Vagina (tissue), 2 donors: ENCODE measurements around the gene IGSF23. TPM values are rescaled to one million over a fixed set of nuclear protein-coding genes. Genes with fewer than 3 reads are reported as not detected.

Experiments
- DNase-seq, 2 donors: peaks; one replicate each; pipeline ENCODE4 v3.0.0-alpha.2; 2017; ENCODE audit errors: extremely low spot score in 2 of 2
- H3K27ac ChIP-seq: fragments of 200-600 bp; sonication (generic); one replicate; pipeline ENCODE4 v1.5.1; 2019
- H3K27me3 ChIP-seq: fragments of 200-600 bp; sonication (generic); one replicate; pipeline ENCODE4 v1.5.1; 2019
- H3K36me3 ChIP-seq, 2 donors: fragments of 200-600 bp; sonication (generic); one replicate each; pipeline ENCODE4 v1.5.1; 2017 to 2019
- H3K4me1 ChIP-seq: fragments of 200-600 bp; sonication (generic); one replicate; pipeline ENCODE4 v1.5.1; 2019
- H3K4me3 ChIP-seq, 2 donors: fragments of 200-600 bp; sonication (generic); 1 replicate in 1 of 2; 2 replicates in 1 of 2; pipeline ENCODE4 v1.5.1; 2016 to 2019
- H3K9me3 ChIP-seq: fragments of 200-600 bp; sonication (generic); one replicate; pipeline ENCODE4 v1.5.1; 2019
- CTCF ChIP-seq, 3 experiments: fragments of 450-650 bp in 2 of 3; fragments of 200-600 bp in 1 of 3; sonication (generic) in 1 of 3; IDR thresholded peaks; one replicate each; pipeline ENCODE4 v1.5.1; 2017 to 2019; ENCODE audit warnings: antibody characterized with exemption in 3 of 3, mild to moderate bottlenecking in 2 of 3, moderate library complexity in 2 of 3
- POLR2A ChIP-seq, 2 donors: fragments of 450-650 bp; IDR thresholded peaks; one replicate each; pipeline ENCODE4 v1.6.1; 2017; ENCODE audit warnings: antibody characterized with exemption in 2 of 2, mild to moderate bottlenecking in 2 of 2, moderate library complexity in 2 of 2
- POLR2AphosphoS5 ChIP-seq, 2 donors: sonication (generic); formaldehyde crosslinking; IDR thresholded peaks; one replicate each; pipeline ENCODE4 v1.9.0; 2017; ENCODE audit warnings: antibody characterized with exemption in 2 of 2, mild to moderate bottlenecking in 2 of 2, low read depth in 1 of 2; ENCODE audit not compliant: insufficient read depth in 1 of 2
- intact Hi-C: fragments of 100-400 bp; cut with DNase I; formaldehyde crosslinking; loops from one replicate; pipeline ENCODE4 v1.15.1; 2023
- total RNA-seq: library from RNA; depleted of rRNA; stranded (reverse); fragments of >200 nt; gene quantifications from one replicate; pipeline ENCODE4 v1.2.3, GENCODE V29; 2016

Gene IGSF23
- total RNA-seq, 1 donor from 2014 or later: not detected

GRCh38 chr19:44570984-44571684 lies 42.2 kb upstream of the IGSF23 start:
- TF ChIP-seq POLR2AphosphoS5 (IDR thresholded peaks at IDR 0.05; ENCODE audit: insufficient read depth in 1 of 2, low read depth in 1 of 2) (no peak), POLR2A (IDR thresholded peaks at IDR 0.05) (no peak), CTCF (IDR thresholded peaks at IDR 0.05) (peak; percentile 41 to 54 (median 42))
- DNase-seq: no peak
- intact Hi-C loops: no loop called here
- Histone ChIP-seq H3K4me1 (no peaks in the 10 kb centered on the region), H3K9me3 (no peaks in the 10 kb centered on the region), H3K27me3 (no peaks in the 10 kb centered on the region), H3K36me3 (no peaks in the 10 kb centered on the region), H3K27ac (no peak overlapping the region), H3K4me3 (no peak overlapping the region)

- no peaks in the 10 kb centered on the region for H3K27me3 ChIP-seq
- TF ChIP-seq POLR2A (IDR thresholded peaks at IDR 0.05): no peak
- no peak for TF ChIP-seq POLR2AphosphoS5 (IDR thresholded peaks at IDR 0.05; ENCODE audit: insufficient read depth in 1 of 2, low read depth in 1 of 2)
- TF ChIP-seq CTCF (IDR thresholded peaks at IDR 0.05): no peak
- DNase-seq: no peak
- H3K9me3 ChIP-seq: no peaks in the 10 kb centered on the region
- no peaks in the 10 kb centered on the region for H3K4me1 ChIP-seq
- intact Hi-C loops: no loop called here
- no peaks in the 10 kb centered on the region for H3K36me3 ChIP-seq
- H3K4me3 ChIP-seq: no peak overlapping the region
- no peak overlapping the region for H3K27ac ChIP-seq
These were observed 41.4 kb upstream of the IGSF23 start for GRCh38 chr19:44571830-44572580.

GRCh38 chr19:44572581-44572900 lies 40.8 kb upstream of the IGSF23 start:
- Histone ChIP-seq H3K36me3 (no peaks in the 10 kb centered on the region), H3K4me1 (no peaks in the 10 kb centered on the region), H3K4me3 (no peak overlapping the region), H3K9me3 (no peaks in the 10 kb centered on the region), H3K27me3 (no peaks in the 10 kb centered on the region), H3K27ac (no peak overlapping the region)
- no peak for DNase-seq
- TF ChIP-seq CTCF (IDR thresholded peaks at IDR 0.05) (no peak), POLR2A (IDR thresholded peaks at IDR 0.05) (no peak), POLR2AphosphoS5 (IDR thresholded peaks at IDR 0.05; ENCODE audit: insufficient read depth in 1 of 2, low read depth in 1 of 2) (no peak)
- intact Hi-C loops: no loop called here

- Histone ChIP-seq H3K4me3 (no peak overlapping the region), H3K27ac (no peak overlapping the region), H3K9me3 (no peaks in the 10 kb centered on the region), H3K36me3 (no peaks in the 10 kb centered on the region), H3K4me1 (no peaks in the 10 kb centered on the region), H3K27me3 (no peaks in the 10 kb centered on the region)
- TF ChIP-seq POLR2AphosphoS5 (IDR thresholded peaks at IDR 0.05; ENCODE audit: insufficient read depth in 1 of 2, low read depth in 1 of 2) (no peak), POLR2A (IDR thresholded peaks at IDR 0.05) (no peak), CTCF (IDR thresholded peaks at IDR 0.05) (no peak)
- intact Hi-C loops: no loop called here
- no peak for DNase-seq
These were observed 40.2 kb upstream of the IGSF23 start for GRCh38 chr19:44573183-44573582.

GRCh38 chr19:44573627-44574026 lies 39.7 kb upstream of the IGSF23 start:
- Histone ChIP-seq H3K4me3 (no peak overlapping the region), H3K36me3 (no peaks in the 10 kb centered on the region), H3K9me3 (no peaks in the 10 kb centered on the region), H3K27me3 (no peaks in the 10 kb centered on the region), H3K4me1 (no peaks in the 10 kb centered on the region), H3K27ac (no peak overlapping the region)
- TF ChIP-seq CTCF (IDR thresholded peaks at IDR 0.05) (no peak), POLR2A (IDR thresholded peaks at IDR 0.05) (no peak), POLR2AphosphoS5 (IDR thresholded peaks at IDR 0.05; ENCODE audit: insufficient read depth in 1 of 2, low read depth in 1 of 2) (no peak)
- intact Hi-C loops: no loop called here
- DNase-seq: no peak
